HepG2 (cell line): ENCODE data around the gene DNAL4. TPM values are rescaled to one million over a fixed set of nuclear protein-coding genes. Genes with fewer than 3 reads are reported as not detected.

ENCODE experiments used
- ATAC-seq: fragments of 200-7000 bp; cut with Tn5 transposase; 3 replicates; pipeline ENCODE4 v1.9.1; 2020; ENCODE audit warnings: mild to moderate bottlenecking, moderate library complexity
- BruUV-seq: library from RNA; stranded (reverse); fragments of 400-500 nt; replicated peaks from 2 replicates; lab custom pipeline; 2021; lab: Mats Ljungman, UMichigan
- CTCF ChIA-PET: fragments of 300-600 bp; formaldehyde crosslinking; extraction: SDS; loops from one replicate; lab custom pipeline; 2021; ENCODE audit warnings: low total read pairs, inconsistent platforms, low intra/inter-chr PET ratio; lab: Yijun Ruan, JAX
- POLR2A ChIA-PET: fragments of 350-600 bp; sonication (Branson Sonifier 250); formaldehyde crosslinking; loops from one replicate; lab custom pipeline; 2020; ENCODE audit warnings: antibody characterized with exemption, inconsistent platforms; lab: Yijun Ruan, JAX
- DNase-seq: peaks from one replicate; pipeline ENCODE4 v3.0.0-alpha.2; 2015; ENCODE audit warnings: low spot score
- FAIRE-seq: peaks from 3 replicates; lab custom pipeline; 2011; peaks lifted over from hg19 to GRCh38; lab: Jason Lieb, UNC
- H2AFZ ChIP-seq: one replicate; pipeline ENCODE4 v1.6.1; 2011; ENCODE audit warnings: low read length, inconsistent platforms
- H3K27ac ChIP-seq: fragments of 300-600 bp; 3 replicates; pipeline ENCODE4 v1.8.0; 2011; ENCODE audit warnings: mixed run types, mild to moderate bottlenecking, mixed read lengths, low read length, inconsistent platforms; ENCODE audit not compliant: insufficient read depth; ENCODE audit errors: extremely low read length
- H3K27me3 ChIP-seq, 2 experiments: fragments of 200-600 bp in 1 of 2; 2 replicates in 1 of 2; 3 replicates in 1 of 2; pipeline versions ENCODE4 v1.6.0 to v1.8.0; 2011; ENCODE audit warnings: low read length in 2 of 2, mild to moderate bottlenecking in 2 of 2, moderate library complexity in 2 of 2, inconsistent platforms in 1 of 2; ENCODE audit not compliant: insufficient read depth in 2 of 2, control insufficient read depth in 1 of 2
- H3K36me3 ChIP-seq, 2 experiments: fragments of 200-600 bp in 1 of 2; replicated peaks in 1 of 2; 2 replicates in 1 of 2; 3 replicates in 1 of 2; pipeline versions ENCODE4 v1.5.1 to v1.8.0; 2011; ENCODE audit warnings: low read length in 2 of 2, inconsistent platforms in 1 of 2; ENCODE audit not compliant: insufficient read depth in 2 of 2, control insufficient read depth in 1 of 2
- H3K4me1 ChIP-seq: 2 replicates; pipeline ENCODE4 v1.5.1; 2012; ENCODE audit warnings: low read length, inconsistent platforms; ENCODE audit not compliant: insufficient read depth
- H3K4me2 ChIP-seq: 2 replicates; pipeline ENCODE4 v1.6.0; 2011; ENCODE audit warnings: low read depth, low read length, inconsistent platforms
- H3K4me3 ChIP-seq, 3 experiments: fragments of 200-600 bp in 1 of 3; sonication (generic), shearing (Covaris generic) in 1 of 3; replicated peaks in 1 of 3; 2 replicates each; pipeline ENCODE4 v1.5.1; 2011 to 2016; ENCODE audit warnings: low read length in 3 of 3, inconsistent platforms in 2 of 3, low read depth in 2 of 3, mild to moderate bottlenecking in 2 of 3, control low read depth in 1 of 3, mixed read lengths in 1 of 3; ENCODE audit not compliant: insufficient read depth in 1 of 3
- H3K79me2 ChIP-seq: one replicate; pipeline ENCODE4 v1.6.1; 2011; ENCODE audit warnings: low read length, inconsistent platforms; ENCODE audit not compliant: insufficient read depth
- H3K9ac ChIP-seq: 2 replicates; pipeline ENCODE4 v1.6.0; 2011; ENCODE audit warnings: mild to moderate bottlenecking, low read depth, low read length, inconsistent platforms; ENCODE audit not compliant: insufficient read depth
- H3K9me3 ChIP-seq: 2 replicates; pipeline ENCODE4 v1.5.1; 2012; ENCODE audit warnings: mild to moderate bottlenecking, low read length
- H4K20me1 ChIP-seq: 2 replicates; pipeline ENCODE4 v1.6.0; 2011; ENCODE audit warnings: inconsistent platforms, mild to moderate bottlenecking, low read length, moderate library complexity; ENCODE audit not compliant: insufficient read depth
- ADNP ChIP-seq: sonication (generic); formaldehyde crosslinking; IDR thresholded peaks from 2 replicates; pipeline ENCODE4 v1.4.0; 2020; ENCODE audit warnings: missing genetic modification reagents
- AFF4 ChIP-seq: sonication (generic); formaldehyde crosslinking; IDR thresholded peaks from 2 replicates; pipeline ENCODE4 v1.4.0; 2020; ENCODE audit warnings: missing genetic modification reagents
- CEBPB ChIP-seq: IDR thresholded peaks from 2 replicates; pipeline ENCODE4 v1.6.1; 2011; ENCODE audit warnings: low read depth, low read length, improper control_type of control experiment, borderline replicate concordance
- CTCF ChIP-seq: sonication (generic); formaldehyde crosslinking; IDR thresholded peaks from 2 replicates; pipeline ENCODE4 v1.5.0; 2020; ENCODE audit warnings: mild to moderate bottlenecking, missing genetic modification reagents, moderate library complexity
- FOXC1 ChIP-seq: sonication (generic); formaldehyde crosslinking; IDR thresholded peaks from 2 replicates; pipeline ENCODE4 v1.8.0; 2022; ENCODE audit warnings: mild to moderate bottlenecking, missing genetic modification reagents, borderline replicate concordance
- MNT ChIP-seq: fragments of 450-650 bp; IDR thresholded peaks from 2 replicates; pipeline ENCODE4 v1.6.1; 2016
- POGK ChIP-seq: sonication (generic); formaldehyde crosslinking; conservative IDR thresholded peaks from 2 replicates; pipeline ENCODE4 v1.8.0; 2022; ENCODE audit warnings: mild to moderate bottlenecking, moderate library complexity, missing genetic modification reagents
- WIZ ChIP-seq: sonication (generic); formaldehyde crosslinking; IDR thresholded peaks from 2 replicates; pipeline ENCODE4 v1.5.1; 2020; ENCODE audit warnings: mild to moderate bottlenecking, missing genetic modification reagents
- ZNF17 ChIP-seq: sonication (generic); formaldehyde crosslinking; IDR thresholded peaks from 2 replicates; pipeline ENCODE4 v1.5.0; 2020; ENCODE audit warnings: mild to moderate bottlenecking, missing genetic modification reagents
- ZNF776 ChIP-seq: sonication (generic); formaldehyde crosslinking; IDR thresholded peaks from 2 replicates; pipeline ENCODE4 v1.4.0; 2020; ENCODE audit warnings: mild to moderate bottlenecking, missing genetic modification reagents
- ZNF777 ChIP-seq: sonication (generic); formaldehyde crosslinking; IDR thresholded peaks from 2 replicates; pipeline ENCODE4 v1.4.0; 2020; ENCODE audit warnings: missing genetic modification reagents
- ZSCAN9 ChIP-seq: IDR thresholded peaks from 2 replicates; pipeline ENCODE4 v1.6.1; 2016; ENCODE audit warnings: borderline replicate concordance
- WGBS: methylation state at CpG from one replicate; pipeline ENCODE4 v1.1.6; 2017; ENCODE audit warnings: low lambda C conversion rate; 5-methylcytosine and 5-hydroxymethylcytosine counted together
- in situ Hi-C: cut with HindIII; loops from 2 replicates; pipeline ENCODE4 v1.10.0; 2017; ENCODE audit warnings: low pct_unique_long_range_greater_than_20kb; ENCODE audit not compliant: extremely low pct_ligation_motif_present
- intact Hi-C: fragments of 100-400 bp; cut with micrococcal nuclease; formaldehyde crosslinking; loops from one replicate; pipeline ENCODE4 v1.10.0; 2022; ENCODE audit not compliant: unreplicated experiment
- polyA plus RNA-seq, 8 experiments: library from polyadenylated mRNA; depleted of rRNA in 3 of 8; stranded (reverse) in 7 of 8; unstranded in 1 of 8; fragments of >200 nt; fragmentation: Illumina TruSeq in 4 of 8; extraction: Trizol in 4 of 8; gene quantifications; 2 replicates each; pipeline versions ENCODE4 v1.2.1 to v1.2.3, GENCODE V29; 2011 to 2016; ENCODE audit warnings: low read depth in 4 of 8, missing spikeins in 1 of 8, mixed read lengths in 1 of 8; ENCODE audit not compliant: insufficient read depth in 1 of 8
- total RNA-seq, 5 experiments: library from RNA; depleted of rRNA; stranded (reverse); fragments of >200 nt; fragmentation: Illumina TruSeq; extraction: Trizol; gene quantifications; 2 replicates each; pipeline ENCODE4 v1.2.3, GENCODE V29; 2016; ENCODE audit warnings: low read depth in 1 of 5

The DNAL4 gene
- total and polyA plus RNA-seq, 2 of the 13 experiments (the other 11 are each of a cell fraction or from before 2014, with no cell fraction given) = 8.0 to 10.7 TPM

- H3K9ac ChIP-seq = peak overlapping the region; percentile 67
- CTCF ChIA-PET = interaction anchor here (2.1 kb wide), 1 partner anchor 74 kb away, joined by 9 read pairs; no protein-coding TSS in a partner anchor
- ATAC-seq = peak; percentile 77
- TF ChIP-seq ZNF776 (CRISPR knock-in tag) = no peak
- peak; percentile 46; the same call in 1 of the 2 replicates for TF ChIP-seq POGK
- TF ChIP-seq ZSCAN9 = peak; percentile 28; the same call in 1 of the 2 replicates
- no peak for TF ChIP-seq AFF4 (CRISPR knock-in tag)
- TF ChIP-seq WIZ (CRISPR knock-in tag) = no peak
- TF ChIP-seq FOXC1 = no peak
- TF ChIP-seq ZNF777 = peak; percentile 100
- TF ChIP-seq MNT = no peak
- TF ChIP-seq CEBPB = no peak
- TF ChIP-seq ZNF17 (CRISPR knock-in tag) = no peak
- peak; percentile 47; the same call in 1 of the 2 replicates for TF ChIP-seq CTCF (CRISPR knock-in tag)
- TF ChIP-seq ADNP (CRISPR knock-in tag) = peak; percentile 8; the same call in 1 of the 2 replicates
Measured at GRCh38 chr22:38843201-38843656, 49.3 kb upstream of the DNAL4 start.

More at GRCh38 chr22:38843201-38843656, 49.3 kb upstream of the DNAL4 start:
- BruUV-seq = no TSS peak
- in situ Hi-C loops (no loop called here), intact Hi-C loops (loop anchor here (10.0 kb wide), 1 partner anchor 78 kb away; no protein-coding TSS in a partner anchor)
- H3K9me3 ChIP-seq = no peaks in the 10 kb centered on the region
- DNase-seq = peak; percentile 39
- H3K27me3 ChIP-seq = peaks cover 0 to 9% of the 10 kb centered on the region in 2 experiments; a peak in 3 of 5 replicates
- POLR2A ChIA-PET = interaction anchor here (0.6 to 1.2 kb wide), 5 partner anchors 19 to 162 kb away, joined by 3 read pairs; partner anchors contain the start of genes GTPBP1 and TOMM22
- H3K36me3 ChIP-seq = no peaks in the 10 kb centered on the region
- no peaks in the 10 kb centered on the region for H3K79me2 ChIP-seq
- H2AFZ ChIP-seq = no peak overlapping the region
- no peaks in the 10 kb centered on the region for H4K20me1 ChIP-seq
- no peak for FAIRE-seq
- WGBS = no CpG with 5 or more reads among the region's 68 CpGs
- H3K27ac ChIP-seq = peak overlapping the region; percentile 9
- peak overlapping the region; percentile 74 for H3K4me2 ChIP-seq
- H3K4me3 ChIP-seq = peak overlapping the region; percentile 39 to 83 (median 45)
- H3K4me1 ChIP-seq = peaks cover 78% of the 10 kb centered on the region
